HepG2 (cell line): ENCODE results near the gene RIPK1. TPM values are rescaled to one million over a fixed set of nuclear protein-coding genes. Genes with fewer than 3 reads are reported as not detected.
A peak's percentile ranks its signal among the peaks of the same experiment; 100 is the strongest.

Experiments used
- ARNT2 ChIP-seq: sonication (generic); formaldehyde crosslinking; IDR thresholded peaks from 2 replicates; pipeline ENCODE4 v1.8.0; 2022; ENCODE audit warnings: mild to moderate bottlenecking, low read depth, missing genetic modification reagents, moderate library complexity
- BORCS8-MEF2B ChIP-seq: sonication (generic); formaldehyde crosslinking; IDR thresholded peaks from 2 replicates; pipeline ENCODE4 v1.8.0; 2022; ENCODE audit warnings: mild to moderate bottlenecking, missing genetic modification reagents
- IRF1 ChIP-seq: sonication (generic); formaldehyde crosslinking; IDR thresholded peaks from 2 replicates; pipeline ENCODE4 v1.4.0; 2020; ENCODE audit warnings: low read depth, mild to moderate bottlenecking, missing genetic modification reagents
- PAX8 ChIP-seq: sonication (generic); formaldehyde crosslinking; IDR thresholded peaks from 2 replicates; pipeline ENCODE4 v1.8.0; 2022; ENCODE audit warnings: mild to moderate bottlenecking, missing genetic modification reagents, borderline replicate concordance
- RFX5 ChIP-seq: IDR thresholded peaks from 2 replicates; pipeline ENCODE4 v1.6.1; 2011; ENCODE audit warnings: low read depth, low read length, improper control_type of control experiment
- SP140L ChIP-seq: sonication (generic); formaldehyde crosslinking; IDR thresholded peaks from 2 replicates; pipeline ENCODE4 v1.4.0; 2020; ENCODE audit warnings: missing genetic modification reagents, borderline replicate concordance
- TBX3 ChIP-seq: fragments of 450-650 bp; IDR thresholded peaks from 2 replicates; pipeline ENCODE4 v1.6.1; 2017; ENCODE audit warnings: antibody characterized with exemption, mild to moderate bottlenecking, inconsistent platforms, borderline replicate concordance
- TGIF2 ChIP-seq: IDR thresholded peaks from 2 replicates; pipeline ENCODE4 v1.6.1; 2016; ENCODE audit warnings: control low read depth, missing compliant biosample characterization
- YEATS4 ChIP-seq: sonication (generic); formaldehyde crosslinking; IDR thresholded peaks from 2 replicates; pipeline ENCODE4 v1.4.0; 2020; ENCODE audit warnings: missing genetic modification reagents, borderline replicate concordance
- ZFAT ChIP-seq: sonication (generic); formaldehyde crosslinking; conservative IDR thresholded peaks from 2 replicates; pipeline ENCODE4 v1.8.1; 2023; ENCODE audit warnings: missing genetic modification reagents, inconsistent platforms
- ZNF317 ChIP-seq: sonication (generic); formaldehyde crosslinking; IDR thresholded peaks from 2 replicates; pipeline ENCODE4 v1.5.0; 2020; ENCODE audit warnings: mild to moderate bottlenecking, missing genetic modification reagents
- ZNF337 ChIP-seq: sonication (generic); formaldehyde crosslinking; IDR thresholded peaks from 2 replicates; pipeline ENCODE4 v1.5.1; 2020; ENCODE audit warnings: missing genetic modification reagents, low read depth, mild to moderate bottlenecking, borderline replicate concordance
- ZNF414 ChIP-seq: sonication (generic); formaldehyde crosslinking; IDR thresholded peaks from 2 replicates; pipeline ENCODE4 v1.5.0; 2020; ENCODE audit warnings: missing genetic modification reagents
- ZNF574 ChIP-seq: sonication (generic); formaldehyde crosslinking; IDR thresholded peaks from 2 replicates; pipeline ENCODE4 v1.4.0; 2020; ENCODE audit warnings: missing genetic modification reagents
- ZNF7 ChIP-seq: IDR thresholded peaks from 2 replicates; pipeline ENCODE4 v1.6.1; 2016; ENCODE audit warnings: missing biosample characterization, missing genetic modification reagents
- ZNF710 ChIP-seq: sonication (generic); formaldehyde crosslinking; IDR thresholded peaks from 2 replicates; pipeline ENCODE4 v1.5.0; 2020; ENCODE audit warnings: mild to moderate bottlenecking, missing genetic modification reagents, borderline replicate concordance
- ZNF878 ChIP-seq: sonication (generic); formaldehyde crosslinking; IDR thresholded peaks from 2 replicates; pipeline ENCODE4 v1.8.1; 2023; ENCODE audit warnings: mild to moderate bottlenecking, missing genetic modification reagents, moderate library complexity
- polyA plus RNA-seq, 8 experiments: library from polyadenylated mRNA; depleted of rRNA in 3 of 8; stranded (reverse) in 7 of 8; unstranded in 1 of 8; fragments of >200 nt; fragmentation: Illumina TruSeq in 4 of 8; extraction: Trizol in 4 of 8; gene quantifications; 2 replicates each; pipeline versions ENCODE4 v1.2.1 to v1.2.3, GENCODE V29; 2011 to 2016; ENCODE audit warnings: low read depth in 4 of 8, missing spikeins in 1 of 8, mixed read lengths in 1 of 8; ENCODE audit not compliant: insufficient read depth in 1 of 8
- total RNA-seq, 5 experiments: library from RNA; depleted of rRNA; stranded (reverse); fragments of >200 nt; fragmentation: Illumina TruSeq; extraction: Trizol; gene quantifications; 2 replicates each; pipeline ENCODE4 v1.2.3, GENCODE V29; 2016; ENCODE audit warnings: low read depth in 1 of 5
- TF ChIP-seq, protein P1 (sequence below): sonication (generic); formaldehyde crosslinking; IDR thresholded peaks from 2 replicates; pipeline ENCODE4 v1.5.0; 2020; ENCODE audit warnings: mild to moderate bottlenecking, missing genetic modification reagents
- TF ChIP-seq, protein P2 (sequence below): sonication (generic); formaldehyde crosslinking; conservative IDR thresholded peaks from 2 replicates; pipeline ENCODE4 v1.4.0; 2020; ENCODE audit warnings: missing genetic modification reagents

RIPK1 gene
- total and polyA plus RNA-seq, 2 of the 13 experiments (the other 11 are each of a cell fraction or from before 2014, with no cell fraction given), result 9.0 to 10.3 TPM

GRCh38 chr6:3139090-3139903 is 71.0 kb downstream of the RIPK1 start (continued):
- peak; percentile 42; the same call in 1 of the 2 replicates for TF ChIP-seq ZNF710
- peak; percentile 91 for TF ChIP-seq TBX3
- TF ChIP-seq, protein P1, sequence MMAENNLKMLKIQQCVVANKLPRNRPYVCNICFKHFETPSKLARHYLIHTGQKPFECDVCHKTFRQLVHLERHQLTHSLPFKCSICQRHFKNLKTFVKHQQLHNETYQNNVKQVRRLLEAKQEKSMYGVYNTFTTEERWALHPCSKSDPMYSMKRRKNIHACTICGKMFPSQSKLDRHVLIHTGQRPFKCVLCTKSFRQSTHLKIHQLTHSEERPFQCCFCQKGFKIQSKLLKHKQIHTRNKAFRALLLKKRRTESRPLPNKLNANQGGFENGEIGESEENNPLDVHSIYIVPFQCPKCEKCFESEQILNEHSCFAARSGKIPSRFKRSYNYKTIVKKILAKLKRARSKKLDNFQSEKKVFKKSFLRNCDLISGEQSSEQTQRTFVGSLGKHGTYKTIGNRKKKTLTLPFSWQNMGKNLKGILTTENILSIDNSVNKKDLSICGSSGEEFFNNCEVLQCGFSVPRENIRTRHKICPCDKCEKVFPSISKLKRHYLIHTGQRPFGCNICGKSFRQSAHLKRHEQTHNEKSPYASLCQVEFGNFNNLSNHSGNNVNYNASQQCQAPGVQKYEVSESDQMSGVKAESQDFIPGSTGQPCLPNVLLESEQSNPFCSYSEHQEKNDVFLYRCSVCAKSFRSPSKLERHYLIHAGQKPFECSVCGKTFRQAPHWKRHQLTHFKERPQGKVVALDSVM (CRISPR knock-in tag), result 0 out of 2 replicates have a peak, but pooled peaks have one; percentile 35
- no peak for TF ChIP-seq ZNF7 (CRISPR knock-in tag)
- peak; percentile 79 for TF ChIP-seq ZNF574 (CRISPR knock-in tag)
- TF ChIP-seq PAX8 (CRISPR knock-in tag), result no peak
- TF ChIP-seq RFX5, result no peak
- TF ChIP-seq ZNF337, result no peak
- peak; percentile 61; the same call in 1 of the 2 replicates for TF ChIP-seq YEATS4
- TF ChIP-seq SP140L, result peak; percentile 44; the same call in 1 of the 2 replicates
- TF ChIP-seq ARNT2 (CRISPR knock-in tag), result no peak
- TF ChIP-seq ZFAT, result no peak
- TF ChIP-seq, protein P2, sequence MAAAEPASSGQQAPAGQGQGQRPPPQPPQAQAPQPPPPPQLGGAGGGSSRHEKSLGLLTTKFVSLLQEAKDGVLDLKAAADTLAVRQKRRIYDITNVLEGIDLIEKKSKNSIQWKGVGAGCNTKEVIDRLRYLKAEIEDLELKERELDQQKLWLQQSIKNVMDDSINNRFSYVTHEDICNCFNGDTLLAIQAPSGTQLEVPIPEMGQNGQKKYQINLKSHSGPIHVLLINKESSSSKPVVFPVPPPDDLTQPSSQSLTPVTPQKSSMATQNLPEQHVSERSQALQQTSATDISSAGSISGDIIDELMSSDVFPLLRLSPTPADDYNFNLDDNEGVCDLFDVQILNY, result no peak
- TF ChIP-seq ZNF317, result peak; percentile 64; the same call in 1 of the 2 replicates
- TF ChIP-seq IRF1 (CRISPR knock-in tag), result no peak
- peak; percentile 95 for TF ChIP-seq ZNF878
- peak; percentile 24; the same call in 1 of the 2 replicates for TF ChIP-seq BORCS8-MEF2B (CRISPR knock-in tag)
- TF ChIP-seq TGIF2 (CRISPR knock-in tag), result peak; percentile 100
- TF ChIP-seq ZNF414 (CRISPR knock-in tag), result no peak
